Loucy (cell line): ENCODE data around the gene TLR8.

ENCODE experiments used
- EZH2phosphoT487 ChIP-seq: fragments of 200-600 bp; IDR thresholded peaks from 2 replicates; pipeline ENCODE4 v1.6.1; 2018; ENCODE audit warnings: antibody characterized with exemption, mild to moderate bottlenecking, moderate library complexity, borderline replicate concordance
- TF ChIP-seq, protein P1 (sequence below): fragments of 200-600 bp; sonication (generic); conservative IDR thresholded peaks from 2 replicates; pipeline ENCODE4 v1.5.1; 2014; ENCODE audit warnings: mild to moderate bottlenecking, antibody characterized with exemption, low read length

DNA sequence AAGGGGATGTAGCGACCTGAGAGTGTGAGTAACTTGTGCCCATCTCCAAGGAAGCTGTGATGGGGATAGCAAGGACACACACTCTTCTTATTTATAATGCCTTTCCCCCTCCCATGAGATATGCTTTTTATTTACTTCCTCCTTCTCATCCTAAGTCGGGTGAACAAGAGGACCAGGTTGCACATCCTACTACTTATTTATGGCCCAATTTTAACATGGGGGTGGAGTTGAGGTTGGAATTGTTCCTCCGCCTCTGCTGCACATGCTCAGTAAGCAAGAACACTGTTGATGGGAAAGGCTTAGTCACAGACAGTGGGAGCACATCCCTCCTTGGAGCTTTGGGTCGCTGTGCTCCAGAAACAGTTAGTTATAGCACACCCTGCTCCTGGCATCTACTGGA is 15.2 kb upstream of the TLR8 start:
- TF ChIP-seq, protein P1, sequence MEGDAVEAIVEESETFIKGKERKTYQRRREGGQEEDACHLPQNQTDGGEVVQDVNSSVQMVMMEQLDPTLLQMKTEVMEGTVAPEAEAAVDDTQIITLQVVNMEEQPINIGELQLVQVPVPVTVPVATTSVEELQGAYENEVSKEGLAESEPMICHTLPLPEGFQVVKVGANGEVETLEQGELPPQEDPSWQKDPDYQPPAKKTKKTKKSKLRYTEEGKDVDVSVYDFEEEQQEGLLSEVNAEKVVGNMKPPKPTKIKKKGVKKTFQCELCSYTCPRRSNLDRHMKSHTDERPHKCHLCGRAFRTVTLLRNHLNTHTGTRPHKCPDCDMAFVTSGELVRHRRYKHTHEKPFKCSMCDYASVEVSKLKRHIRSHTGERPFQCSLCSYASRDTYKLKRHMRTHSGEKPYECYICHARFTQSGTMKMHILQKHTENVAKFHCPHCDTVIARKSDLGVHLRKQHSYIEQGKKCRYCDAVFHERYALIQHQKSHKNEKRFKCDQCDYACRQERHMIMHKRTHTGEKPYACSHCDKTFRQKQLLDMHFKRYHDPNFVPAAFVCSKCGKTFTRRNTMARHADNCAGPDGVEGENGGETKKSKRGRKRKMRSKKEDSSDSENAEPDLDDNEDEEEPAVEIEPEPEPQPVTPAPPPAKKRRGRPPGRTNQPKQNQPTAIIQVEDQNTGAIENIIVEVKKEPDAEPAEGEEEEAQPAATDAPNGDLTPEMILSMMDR, result no peak
- no peak for TF ChIP-seq EZH2phosphoT487
